Esophagus (tissue), 2 donors: ENCODE measurements around the gene RABGAP1L. TPM values are rescaled to one million over a fixed set of nuclear protein-coding genes. Genes with fewer than 3 reads are reported as not detected.

Experiments
- H3K27ac ChIP-seq, 2 donors: one replicate each; pipeline ENCODE4 v1.5.1; 2013; ENCODE audit warnings: low read depth in 2 of 2, mild to moderate bottlenecking in 2 of 2, inconsistent platforms in 1 of 2, low read length in 1 of 2, moderate library complexity in 1 of 2
- H3K27me3 ChIP-seq, 2 donors: one replicate each; pipeline ENCODE4 v1.6.1; 2013; ENCODE audit warnings: low read length in 2 of 2, control low read depth in 1 of 2, mild to moderate bottlenecking in 1 of 2; ENCODE audit not compliant: insufficient read depth in 2 of 2, control insufficient read depth in 1 of 2
- H3K36me3 ChIP-seq, 2 donors: one replicate each; pipeline ENCODE4 v1.6.1; 2013; ENCODE audit warnings: low read length in 1 of 2; ENCODE audit not compliant: control insufficient read depth in 2 of 2, insufficient read depth in 2 of 2
- H3K4me1 ChIP-seq, 2 donors: one replicate each; pipeline ENCODE4 v1.6.1; 2013; ENCODE audit warnings: low read length in 1 of 2; ENCODE audit not compliant: control insufficient read depth in 2 of 2, insufficient read depth in 2 of 2
- H3K4me3 ChIP-seq, 2 donors: one replicate each; pipeline ENCODE4 v1.5.1; 2013; ENCODE audit warnings: low read length in 2 of 2, mild to moderate bottlenecking in 2 of 2, low read depth in 1 of 2, moderate library complexity in 1 of 2
- H3K9me3 ChIP-seq, 2 donors: one replicate each; pipeline ENCODE4 v1.6.1; 2013; ENCODE audit warnings: mild to moderate bottlenecking in 2 of 2, low read depth in 1 of 2, low read length in 1 of 2, moderate library complexity in 1 of 2; ENCODE audit not compliant: control insufficient read depth in 2 of 2, insufficient read depth in 1 of 2
- WGBS, 2 donors: extraction: QIAGEN DNeasy Blood & Tissue Kit; methylation state at CpG; one replicate each; pipeline ENCODE4 v1.1.7; 2013; 5-methylcytosine and 5-hydroxymethylcytosine counted together
- polyA plus RNA-seq, 2 donors: library from polyadenylated mRNA; stranded (reverse); fragments of 200-250 nt; gene quantifications; one replicate each; pipeline ENCODE4 v1.2.3, GENCODE V29; 2013
- donor health status: healthy with polysubstance abuse.
- donor health status: Bipolar disorder and iron deficiency.

The RABGAP1L gene
- polyA plus RNA-seq, 2 donors: 9.2 to 13.0 TPM

- no peak overlapping the region for H3K4me3 ChIP-seq
- no peaks in the 10 kb centered on the region for H3K9me3 ChIP-seq
- WGBS, 2 donors: 73 to 74% methylated on average over 3 of the region's 3 CpGs
- H3K4me1 ChIP-seq: no peaks in the 10 kb centered on the region
- H3K27ac ChIP-seq: no peak overlapping the region
- H3K36me3 ChIP-seq: no peaks in the 10 kb centered on the region
- no peaks in the 10 kb centered on the region for H3K27me3 ChIP-seq
These were observed 583.7 kb downstream of the RABGAP1L start for GRCh38 chr1:174742805-174743653.

- 29 to 32% methylated on average over 4 of the region's 4 CpGs for WGBS, 2 donors
- Histone ChIP-seq H3K27ac (no peak overlapping the region), H3K4me1 (no peaks in the 10 kb centered on the region), H3K4me3 (no peak overlapping the region), H3K27me3 (no peaks in the 10 kb centered on the region), H3K9me3 (no peaks in the 10 kb centered on the region), H3K36me3 (no peaks in the 10 kb centered on the region)
These were observed 584.6 kb downstream of the RABGAP1L start for GRCh38 chr1:174743654-174744561.

- Histone ChIP-seq H3K9me3 (no peaks in the 10 kb centered on the region), H3K27me3 (no peaks in the 10 kb centered on the region), H3K27ac (no peak overlapping the region), H3K4me3 (no peak overlapping the region), H3K36me3 (no peaks in the 10 kb centered on the region), H3K4me1 (no peaks in the 10 kb centered on the region)
- WGBS, 2 donors: 79 to 85% methylated on average over 2 of the region's 2 CpGs
These were observed 585.6 kb downstream of the RABGAP1L start for GRCh38 chr1:174744886-174745285.

GRCh38 chr1:174746024-174746808, 586.9 kb downstream of the RABGAP1L start:
- H3K9me3 ChIP-seq: no peaks in the 10 kb centered on the region
- no peaks in the 10 kb centered on the region for H3K36me3 ChIP-seq
- no peaks in the 10 kb centered on the region for H3K27me3 ChIP-seq
- H3K4me1 ChIP-seq: no peaks in the 10 kb centered on the region
- WGBS, 2 donors: 66 to 70% methylated on average over 2 of the region's 2 CpGs
- no peak overlapping the region for H3K4me3 ChIP-seq
- no peak overlapping the region for H3K27ac ChIP-seq

GRCh38 chr1:174747613-174748012, 588.3 kb downstream of the RABGAP1L start:
- Histone ChIP-seq H3K4me1 (no peaks in the 10 kb centered on the region), H3K9me3 (no peaks in the 10 kb centered on the region), H3K4me3 (no peak overlapping the region), H3K27me3 (no peaks in the 10 kb centered on the region), H3K36me3 (no peaks in the 10 kb centered on the region), H3K27ac (no peak overlapping the region)

GRCh38 chr1:174748586-174748985, 589.3 kb downstream of the RABGAP1L start:
- Histone ChIP-seq H3K27ac (no peak overlapping the region), H3K4me3 (no peak overlapping the region), H3K27me3 (no peaks in the 10 kb centered on the region), H3K9me3 (no peaks in the 10 kb centered on the region), H3K4me1 (no peaks in the 10 kb centered on the region), H3K36me3 (no peaks in the 10 kb centered on the region)
- 93 to 95% methylated on average over 7 of the region's 7 CpGs for WGBS, 2 donors

- Histone ChIP-seq H3K27ac (no peak overlapping the region), H3K4me1 (no peaks in the 10 kb centered on the region), H3K27me3 (no peaks in the 10 kb centered on the region), H3K36me3 (no peaks in the 10 kb centered on the region), H3K4me3 (no peak overlapping the region), H3K9me3 (no peaks in the 10 kb centered on the region)
- 75 to 79% methylated on average over 1 of the region's 1 CpG for WGBS, 2 donors
These were observed 593.8 kb downstream of the RABGAP1L start for GRCh38 chr1:174753131-174753530.

GRCh38 chr1:174761335-174761734, 602.0 kb downstream of the RABGAP1L start:
- 91 to 94% methylated on average over 19 of the region's 19 CpGs for WGBS, 2 donors
- no peaks in the 10 kb centered on the region for H3K4me1 ChIP-seq
- no peak overlapping the region for H3K27ac ChIP-seq
- H3K4me3 ChIP-seq: no peak overlapping the region
- no peaks in the 10 kb centered on the region for H3K27me3 ChIP-seq
- no peaks in the 10 kb centered on the region for H3K36me3 ChIP-seq
- H3K9me3 ChIP-seq: no peaks in the 10 kb centered on the region

GRCh38 chr1:174761901-174762585, 602.7 kb downstream of the RABGAP1L start:
- Histone ChIP-seq H3K36me3 (no peaks in the 10 kb centered on the region), H3K4me1 (no peaks in the 10 kb centered on the region), H3K27ac (no peak overlapping the region), H3K9me3 (no peaks in the 10 kb centered on the region), H3K4me3 (no peak overlapping the region), H3K27me3 (no peaks in the 10 kb centered on the region)
- 96 to 98% methylated on average over 4 of the region's 4 CpGs for WGBS, 2 donors
